HepG2 (cell line): ENCODE measurements around the gene TLR4. TPM values are rescaled to one million over a fixed set of nuclear protein-coding genes. Genes with fewer than 3 reads are reported as not detected.

Experiments
- ATAC-seq: fragments of 200-7000 bp; cut with Tn5 transposase; 3 replicates; pipeline ENCODE4 v1.9.1; 2020; ENCODE audit warnings: mild to moderate bottlenecking, moderate library complexity
- BruUV-seq: library from RNA; stranded (reverse); fragments of 400-500 nt; replicated peaks from 2 replicates; lab custom pipeline; 2021; lab: Mats Ljungman, UMichigan
- CTCF ChIA-PET: fragments of 300-600 bp; formaldehyde crosslinking; extraction: SDS; loops from one replicate; lab custom pipeline; 2021; ENCODE audit warnings: low total read pairs, inconsistent platforms, low intra/inter-chr PET ratio; lab: Yijun Ruan, JAX
- POLR2A ChIA-PET: fragments of 350-600 bp; sonication (Branson Sonifier 250); formaldehyde crosslinking; loops from one replicate; lab custom pipeline; 2020; ENCODE audit warnings: antibody characterized with exemption, inconsistent platforms; lab: Yijun Ruan, JAX
- DNase-seq: peaks from one replicate; pipeline ENCODE4 v3.0.0-alpha.2; 2015; ENCODE audit warnings: low spot score
- FAIRE-seq: peaks from 3 replicates; lab custom pipeline; 2011; peaks lifted over from hg19 to GRCh38; lab: Jason Lieb, UNC
- H2AFZ ChIP-seq: one replicate; pipeline ENCODE4 v1.6.1; 2011; ENCODE audit warnings: low read length, inconsistent platforms
- H3K27ac ChIP-seq: fragments of 300-600 bp; 3 replicates; pipeline ENCODE4 v1.8.0; 2011; ENCODE audit warnings: mixed run types, mild to moderate bottlenecking, mixed read lengths, low read length, inconsistent platforms; ENCODE audit not compliant: insufficient read depth; ENCODE audit errors: extremely low read length
- H3K27me3 ChIP-seq, 2 experiments: fragments of 200-600 bp in 1 of 2; 2 replicates in 1 of 2; 3 replicates in 1 of 2; pipeline versions ENCODE4 v1.6.0 to v1.8.0; 2011; ENCODE audit warnings: low read length in 2 of 2, mild to moderate bottlenecking in 2 of 2, moderate library complexity in 2 of 2, inconsistent platforms in 1 of 2; ENCODE audit not compliant: insufficient read depth in 2 of 2, control insufficient read depth in 1 of 2
- H3K36me3 ChIP-seq, 2 experiments: fragments of 200-600 bp in 1 of 2; replicated peaks in 1 of 2; 2 replicates in 1 of 2; 3 replicates in 1 of 2; pipeline versions ENCODE4 v1.5.1 to v1.8.0; 2011; ENCODE audit warnings: low read length in 2 of 2, inconsistent platforms in 1 of 2; ENCODE audit not compliant: insufficient read depth in 2 of 2, control insufficient read depth in 1 of 2
- H3K4me1 ChIP-seq: 2 replicates; pipeline ENCODE4 v1.5.1; 2012; ENCODE audit warnings: low read length, inconsistent platforms; ENCODE audit not compliant: insufficient read depth
- H3K4me2 ChIP-seq: 2 replicates; pipeline ENCODE4 v1.6.0; 2011; ENCODE audit warnings: low read depth, low read length, inconsistent platforms
- H3K4me3 ChIP-seq, 3 experiments: fragments of 200-600 bp in 1 of 3; sonication (generic), shearing (Covaris generic) in 1 of 3; replicated peaks in 1 of 3; 2 replicates each; pipeline ENCODE4 v1.5.1; 2011 to 2016; ENCODE audit warnings: low read length in 3 of 3, inconsistent platforms in 2 of 3, low read depth in 2 of 3, mild to moderate bottlenecking in 2 of 3, control low read depth in 1 of 3, mixed read lengths in 1 of 3; ENCODE audit not compliant: insufficient read depth in 1 of 3
- H3K79me2 ChIP-seq: one replicate; pipeline ENCODE4 v1.6.1; 2011; ENCODE audit warnings: low read length, inconsistent platforms; ENCODE audit not compliant: insufficient read depth
- H3K9ac ChIP-seq: 2 replicates; pipeline ENCODE4 v1.6.0; 2011; ENCODE audit warnings: mild to moderate bottlenecking, low read depth, low read length, inconsistent platforms; ENCODE audit not compliant: insufficient read depth
- H3K9me3 ChIP-seq: 2 replicates; pipeline ENCODE4 v1.5.1; 2012; ENCODE audit warnings: mild to moderate bottlenecking, low read length
- H4K20me1 ChIP-seq: 2 replicates; pipeline ENCODE4 v1.6.0; 2011; ENCODE audit warnings: inconsistent platforms, mild to moderate bottlenecking, low read length, moderate library complexity; ENCODE audit not compliant: insufficient read depth
- AHR ChIP-seq: IDR thresholded peaks from 2 replicates; pipeline ENCODE4 v1.6.1; 2018; ENCODE audit warnings: missing genetic modification reagents, missing compliant biosample characterization
- ATF5 ChIP-seq: sonication (generic); formaldehyde crosslinking; IDR thresholded peaks from 2 replicates; pipeline ENCODE4 v1.4.0; 2020; ENCODE audit warnings: mild to moderate bottlenecking, low read depth, missing genetic modification reagents
- CBFB ChIP-seq: sonication (generic); formaldehyde crosslinking; IDR thresholded peaks from 2 replicates; pipeline ENCODE4 v1.4.0; 2020; ENCODE audit warnings: missing genetic modification reagents
- ELF3 ChIP-seq: IDR thresholded peaks from 2 replicates; pipeline ENCODE4 v1.6.1; 2016; ENCODE audit warnings: missing genetic modification reagents, missing compliant biosample characterization
- ERF ChIP-seq: IDR thresholded peaks from 2 replicates; pipeline ENCODE4 v1.6.1; 2018; ENCODE audit warnings: missing biosample characterization, missing genetic modification reagents
- GMEB1 ChIP-seq: sonication (generic); formaldehyde crosslinking; IDR thresholded peaks from 2 replicates; pipeline ENCODE4 v1.5.1; 2020; ENCODE audit warnings: missing genetic modification reagents, mild to moderate bottlenecking, borderline replicate concordance
- HNF4A ChIP-seq: sonication (generic); formaldehyde crosslinking; IDR thresholded peaks from 2 replicates; pipeline ENCODE4 v1.4.0; 2020; ENCODE audit warnings: missing genetic modification reagents
- HNRNPL ChIP-seq: fragments of 200-400 bp; formaldehyde crosslinking; IDR thresholded peaks from 2 replicates; pipeline ENCODE4 v1.6.1; 2017; ENCODE audit warnings: mild to moderate bottlenecking, low read depth, low read length
- HOXA3 ChIP-seq: sonication (generic); formaldehyde crosslinking; IDR thresholded peaks from 2 replicates; pipeline ENCODE4 v1.5.0; 2020; ENCODE audit warnings: missing genetic modification reagents
- KDM1A ChIP-seq: IDR thresholded peaks from 2 replicates; pipeline ENCODE4 v1.6.1; 2016; ENCODE audit warnings: missing compliant biosample characterization
- KDM4B ChIP-seq: sonication (generic); formaldehyde crosslinking; IDR thresholded peaks from 2 replicates; pipeline ENCODE4 v1.4.0; 2020; ENCODE audit warnings: missing genetic modification reagents
- PATZ1 ChIP-seq: sonication (generic); formaldehyde crosslinking; IDR thresholded peaks from 2 replicates; pipeline ENCODE4 v1.4.0; 2020; ENCODE audit warnings: missing genetic modification reagents
- SRY ChIP-seq: sonication (generic); formaldehyde crosslinking; IDR thresholded peaks from 2 replicates; pipeline ENCODE4 v1.8.0; 2022; ENCODE audit warnings: mild to moderate bottlenecking, missing genetic modification reagents
- TBP ChIP-seq: sonication (generic); formaldehyde crosslinking; IDR thresholded peaks from 2 replicates; pipeline ENCODE4 v1.5.0; 2020; ENCODE audit warnings: missing genetic modification reagents
- U2AF2 ChIP-seq: fragments of 200-400 bp; formaldehyde crosslinking; IDR thresholded peaks from 2 replicates; pipeline ENCODE4 v1.6.1; 2017; ENCODE audit warnings: low read depth, mild to moderate bottlenecking, low read length
- ZMYM4 ChIP-seq: sonication (generic); formaldehyde crosslinking; IDR thresholded peaks from 2 replicates; pipeline ENCODE4 v1.8.1; 2023; ENCODE audit warnings: mild to moderate bottlenecking, missing genetic modification reagents
- ZNF33A ChIP-seq: sonication (generic); formaldehyde crosslinking; IDR thresholded peaks from 2 replicates; pipeline ENCODE4 v1.5.1; 2020; ENCODE audit warnings: missing genetic modification reagents, mild to moderate bottlenecking, moderate library complexity, borderline replicate concordance
- ZNF44 ChIP-seq: sonication (generic); formaldehyde crosslinking; IDR thresholded peaks from 2 replicates; pipeline ENCODE4 v1.5.1; 2020; ENCODE audit warnings: mild to moderate bottlenecking, missing genetic modification reagents
- ZNF703 ChIP-seq: sonication (generic); formaldehyde crosslinking; IDR thresholded peaks from 2 replicates; pipeline ENCODE4 v1.5.1; 2020; ENCODE audit warnings: missing genetic modification reagents, mild to moderate bottlenecking, moderate library complexity, borderline replicate concordance
- ZNF75D ChIP-seq: sonication (generic); formaldehyde crosslinking; IDR thresholded peaks from 2 replicates; pipeline ENCODE4 v1.8.1; 2023; ENCODE audit warnings: missing genetic modification reagents, mild to moderate bottlenecking, borderline replicate concordance
- ZNF850 ChIP-seq: sonication (generic); formaldehyde crosslinking; conservative IDR thresholded peaks from 2 replicates; pipeline ENCODE4 v1.9.0; 2021; ENCODE audit warnings: mild to moderate bottlenecking, missing genetic modification reagents
- WGBS: methylation state at CpG from one replicate; pipeline ENCODE4 v1.1.6; 2017; ENCODE audit warnings: low lambda C conversion rate; 5-methylcytosine and 5-hydroxymethylcytosine counted together
- in situ Hi-C: cut with HindIII; loops from 2 replicates; pipeline ENCODE4 v1.10.0; 2017; ENCODE audit warnings: low pct_unique_long_range_greater_than_20kb; ENCODE audit not compliant: extremely low pct_ligation_motif_present
- intact Hi-C: fragments of 100-400 bp; cut with micrococcal nuclease; formaldehyde crosslinking; loops from one replicate; pipeline ENCODE4 v1.10.0; 2022; ENCODE audit not compliant: unreplicated experiment
- polyA plus RNA-seq, 8 experiments: library from polyadenylated mRNA; depleted of rRNA in 3 of 8; stranded (reverse) in 7 of 8; unstranded in 1 of 8; fragments of >200 nt; fragmentation: Illumina TruSeq in 4 of 8; extraction: Trizol in 4 of 8; gene quantifications; 2 replicates each; pipeline versions ENCODE4 v1.2.1 to v1.2.3, GENCODE V29; 2011 to 2016; ENCODE audit warnings: low read depth in 4 of 8, missing spikeins in 1 of 8, mixed read lengths in 1 of 8; ENCODE audit not compliant: insufficient read depth in 1 of 8
- total RNA-seq, 5 experiments: library from RNA; depleted of rRNA; stranded (reverse); fragments of >200 nt; fragmentation: Illumina TruSeq; extraction: Trizol; gene quantifications; 2 replicates each; pipeline ENCODE4 v1.2.3, GENCODE V29; 2016; ENCODE audit warnings: low read depth in 1 of 5

The TLR4 gene
- total and polyA plus RNA-seq, 2 of the 13 experiments (the other 11 are each of a cell fraction or from before 2014, with no cell fraction given), result 0.07 to 0.22 TPM

DNA sequence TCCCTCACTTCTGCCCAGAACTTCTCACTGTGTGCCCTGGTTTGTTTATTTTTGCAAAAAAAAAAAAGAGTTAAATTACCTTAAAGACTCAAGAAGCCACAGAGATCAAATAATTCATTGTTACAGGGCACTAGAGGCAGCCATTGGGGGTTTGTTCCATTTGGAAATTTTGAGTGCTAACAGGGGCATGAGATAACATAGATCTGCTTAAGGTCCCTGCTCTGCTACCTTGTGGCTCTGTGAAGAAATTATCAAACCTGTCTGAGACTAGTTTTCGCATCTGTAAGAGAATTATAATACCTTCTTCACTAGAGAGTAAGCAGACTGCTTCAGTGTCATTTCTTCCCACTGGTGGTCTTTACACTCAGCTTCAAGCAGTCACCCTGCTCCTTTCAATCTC is 394 bp downstream of the TLR4 start (continued):
- TF ChIP-seq SRY (no peak), HNF4A (CRISPR knock-in tag) (no peak), GMEB1 (CRISPR knock-in tag) (no peak), KDM1A (CRISPR knock-in tag) (no peak), U2AF2 (no peak), ZNF44 (CRISPR knock-in tag) (no peak), ELF3 (no peak), ZNF75D (CRISPR knock-in tag) (no peak), AHR (CRISPR knock-in tag) (no peak)
- TF ChIP-seq, all 625 proteins: peak for 0

DNA sequence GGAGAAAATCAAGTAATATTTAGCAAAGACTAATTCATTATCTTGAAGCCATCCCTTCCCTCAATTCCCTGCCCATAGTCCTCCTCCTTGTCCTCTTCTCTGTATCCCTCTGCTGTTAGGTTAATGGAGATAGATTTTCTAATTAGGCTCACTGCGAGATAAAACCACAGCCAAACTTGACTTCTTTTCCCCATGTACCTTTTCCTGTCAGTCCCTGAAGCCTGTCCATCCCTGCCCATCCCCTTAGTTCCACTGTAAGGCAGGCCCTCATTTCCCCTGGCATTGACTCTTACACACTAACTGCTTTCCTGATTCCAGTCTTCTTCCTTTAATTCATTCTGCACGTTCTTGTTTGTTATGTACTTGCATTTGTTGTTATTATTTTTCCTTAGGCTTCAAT is 1.2 kb downstream of the TLR4 start:
- Histone ChIP-seq H4K20me1 (no peaks in the 10 kb centered on the region), H3K4me2 (no peak overlapping the region), H3K4me3 (no peak overlapping the region), H3K79me2 (no peaks in the 10 kb centered on the region), H3K27me3 (no peaks in the 10 kb centered on the region), H3K27ac (no peak overlapping the region), H3K4me1 (no peaks in the 10 kb centered on the region), H2AFZ (no peak overlapping the region), H3K36me3 (no peaks in the 10 kb centered on the region), H3K9ac (no peak overlapping the region), H3K9me3 (0 out of 2 replicates have a peak, but pooled peaks cover 3% of the 10 kb centered on the region)
- CTCF ChIA-PET, result no interaction called here
- in situ Hi-C loops, result no loop called here
- FAIRE-seq, result no peak
- POLR2A ChIA-PET, result no interaction called here
- 0% methylated on average over 2 of the region's 2 CpGs for WGBS
- intact Hi-C loops, result no loop called here
- no TSS peak for BruUV-seq
- no peak for ATAC-seq
- DNase-seq, result no peak
- TF ChIP-seq ERF, result no peak
- TF ChIP-seq CBFB (CRISPR knock-in tag), result no peak
- TF ChIP-seq ATF5 (CRISPR knock-in tag), result no peak
- TF ChIP-seq HNRNPL, result no peak
- TF ChIP-seq ZNF703 (CRISPR knock-in tag), result no peak
- no peak for TF ChIP-seq PATZ1 (CRISPR knock-in tag)
- no peak for TF ChIP-seq TBP
- TF ChIP-seq ZMYM4 (CRISPR knock-in tag), result no peak
- no peak for TF ChIP-seq HOXA3 (CRISPR knock-in tag)
- no peak for TF ChIP-seq KDM4B
- no peak for TF ChIP-seq ZNF33A (CRISPR knock-in tag)
- no peak for TF ChIP-seq ZNF850 (CRISPR knock-in tag)
